ENCODE results near the gene TEX22.

GRCh38 chr14:105456736-105457617 lies 58.6 kb downstream of the TEX22 start:
- no peak for TF ChIP-seq CTCF (IDR thresholded peaks at IDR 0.05)
- TF ChIP-seq POLR2A (IDR thresholded peaks at IDR 0.05), result no peak
